ENCODE measurements around the gene TAP2.
"Not testable (repeated sequence)": the region's sequence is repeated elsewhere in the genome, so short reads cannot be mapped to it uniquely, and the experiment has no call there.

TAP2 gene

GRCh38 chr6:32832535-32832934 is 6.0 kb downstream of the TAP2 start:
- DNase-seq: no peak

GRCh38 chr6:32830936-32831335 is 7.6 kb downstream of the TAP2 start:
- no peak for DNase-seq

- no peak for DNase-seq
Measured at GRCh38 chr6:32830017-32830416, 8.5 kb downstream of the TAP2 start.

- DNase-seq: no peak
Measured at GRCh38 chr6:32829495-32829894, 9.0 kb downstream of the TAP2 start.

GRCh38 chr6:32827025-32827424 is 11.5 kb downstream of the TAP2 start:
- DNase-seq: no peak

- DNase-seq: no peak
Measured at GRCh38 chr6:32825966-32826365, 12.6 kb downstream of the TAP2 start.

- DNase-seq: no peak
Measured at GRCh38 chr6:32819729-32820128, 18.8 kb downstream of the TAP2 start.

- no peak for DNase-seq
Measured at GRCh38 chr6:32818867-32819266, 19.7 kb downstream of the TAP2 start.

- no peak for DNase-seq
Measured at GRCh38 chr6:32816746-32817204, 21.8 kb downstream of the TAP2 start, which contains the start of gene HLA-DOB. Gene HLA-DOB (minus strand): TSS chr6:32817002. CDS start chr6:32816951, 51 bp downstream.

- DNase-seq: no peak
Measured at GRCh38 chr6:32815996-32816395, 22.5 kb downstream of the TAP2 start.

GRCh38 chr6:32815115-32815514 is 23.4 kb downstream of the TAP2 start:
- DNase-seq: no peak

GRCh38 chr6:32814145-32814544 is 24.4 kb downstream of the TAP2 start:
- DNase-seq: no peak

GRCh38 chr6:32809171-32809570 is 29.4 kb downstream of the TAP2 start:
- DNase-seq: no peak

GRCh38 chr6:32807020-32807580 is 31.4 kb downstream of the TAP2 start:
- no peak for DNase-seq

- DNase-seq: not testable (repeated sequence)
Measured at GRCh38 chr6:32805404-32805803, 33.1 kb downstream of the TAP2 start.

GRCh38 chr6:32803416-32803815 is 35.1 kb downstream of the TAP2 start:
- no peak for DNase-seq

- DNase-seq: no peak
Measured at GRCh38 chr6:32799740-32800139, 38.8 kb downstream of the TAP2 start.

- DNase-seq: no peak
Measured at GRCh38 chr6:32799168-32799567, 39.4 kb downstream of the TAP2 start.

- peak; percentile 8 for DNase-seq
Measured at GRCh38 chr6:32796848-32797776, 41.4 kb downstream of the TAP2 start.

- DNase-seq: no peak
Measured at GRCh38 chr6:32794510-32794909, 44.0 kb downstream of the TAP2 start.

GRCh38 chr6:32792901-32793435 is 45.6 kb downstream of the TAP2 start:
- DNase-seq: no peak

GRCh38 chr6:32790306-32790705 is 48.2 kb downstream of the TAP2 start:
- no peak for DNase-seq

Measured in NCI-H1092 treated with DMSO at 0.1 percent for 48 hours (cell line).